SKM-1 (cell line): ENCODE results near the gene HOMER2.
A peak's percentile ranks its signal among the peaks of the same experiment; 100 is the strongest.
"Not testable (repeated sequence)": the region's sequence is repeated elsewhere in the genome, so short reads cannot be mapped to it uniquely, and the experiment has no call there.

ENCODE experiments used
- DNase-seq: peaks from one replicate; lab custom pipeline; 2025; ENCODE audit not compliant: unreplicated experiment; lab: John Stamatoyannopoulos, UW

HOMER2 gene

DNA sequence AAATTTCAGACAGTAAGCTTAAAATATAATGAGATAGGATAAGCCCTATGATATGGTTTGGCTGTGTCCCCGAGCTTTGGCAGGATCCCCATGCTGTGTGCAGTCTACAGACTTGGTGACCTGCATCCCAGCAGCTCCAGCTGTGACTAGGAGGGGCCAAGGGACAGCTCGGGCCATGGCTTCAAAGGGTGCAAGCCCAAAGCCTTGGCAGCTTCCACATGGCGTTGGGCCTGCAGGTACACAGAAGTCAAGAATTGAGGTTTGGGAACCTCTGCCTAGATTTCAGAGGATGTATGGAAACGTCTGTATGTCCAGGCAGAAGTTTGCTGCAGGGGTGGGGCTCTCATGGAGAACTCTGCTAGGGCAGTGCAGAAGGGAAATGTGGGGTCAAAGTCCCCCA, 86.9 kb downstream of the HOMER2 start:
- not testable (repeated sequence) for DNase-seq

- DNase-seq, result no peak
Observed at GRCh38 chr15:82864967-82865366, 87.6 kb downstream of the HOMER2 start.

- DNase-seq, result no peak
Observed at GRCh38 chr15:82862886-82863285, 89.6 kb downstream of the HOMER2 start.

DNA sequence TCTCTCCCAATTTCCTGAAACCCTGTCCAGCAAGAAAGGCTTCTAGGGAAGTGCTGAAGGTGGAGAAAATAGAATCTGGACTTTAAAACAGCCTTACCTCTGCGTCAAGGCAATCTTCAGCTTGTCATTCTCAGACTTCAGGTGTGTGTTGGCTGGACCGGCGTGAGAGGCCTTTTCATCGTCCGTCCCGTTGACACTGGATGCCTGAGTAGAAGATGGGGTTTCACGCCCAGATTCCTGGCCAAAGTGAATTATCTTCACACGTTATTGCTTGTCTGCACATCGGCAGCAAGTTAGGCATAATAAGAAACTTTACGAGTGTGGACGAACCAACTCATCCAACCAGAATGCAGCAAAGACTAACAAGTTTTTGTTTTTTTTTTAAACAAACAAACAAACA, 93.6 kb downstream of the HOMER2 start:
- DNase-seq, result no peak

DNA sequence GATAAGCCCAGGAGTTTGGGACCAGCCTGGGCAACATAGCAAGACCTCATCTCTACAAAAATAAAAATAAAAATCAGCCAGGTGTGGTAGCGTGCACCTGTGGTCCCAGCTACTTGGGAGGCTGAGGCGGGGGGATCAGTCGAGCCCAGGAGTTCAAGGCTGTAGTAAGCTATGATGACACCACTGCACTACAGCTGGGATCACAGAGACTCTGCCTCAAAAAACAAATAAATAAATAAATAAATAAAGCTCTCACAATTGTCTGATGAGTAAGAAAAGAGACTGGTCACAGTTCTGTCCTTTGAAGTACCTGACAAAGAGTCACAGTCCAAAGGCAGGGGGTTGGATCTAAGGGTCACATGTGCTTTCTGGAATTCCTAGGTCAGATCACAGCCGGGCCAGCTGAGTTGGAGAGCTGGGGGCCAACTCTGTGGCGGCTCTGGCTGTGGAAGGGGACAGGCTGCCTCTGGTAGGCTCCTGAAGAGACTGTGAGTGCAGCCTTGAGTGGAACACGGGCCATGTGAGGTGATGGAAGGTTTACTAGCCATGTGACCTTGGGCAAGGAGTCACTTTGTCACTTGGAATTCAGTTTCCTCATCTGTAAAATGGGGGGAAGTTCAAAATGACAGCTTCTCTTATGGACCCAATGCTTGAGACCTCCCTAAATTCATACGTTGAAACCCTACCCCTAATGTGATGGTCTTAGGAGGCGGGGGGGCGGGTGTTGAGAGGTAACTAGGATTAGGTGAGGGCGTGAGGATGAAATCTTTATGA, 95.9 kb downstream of the HOMER2 start:
- no peak for DNase-seq

DNA sequence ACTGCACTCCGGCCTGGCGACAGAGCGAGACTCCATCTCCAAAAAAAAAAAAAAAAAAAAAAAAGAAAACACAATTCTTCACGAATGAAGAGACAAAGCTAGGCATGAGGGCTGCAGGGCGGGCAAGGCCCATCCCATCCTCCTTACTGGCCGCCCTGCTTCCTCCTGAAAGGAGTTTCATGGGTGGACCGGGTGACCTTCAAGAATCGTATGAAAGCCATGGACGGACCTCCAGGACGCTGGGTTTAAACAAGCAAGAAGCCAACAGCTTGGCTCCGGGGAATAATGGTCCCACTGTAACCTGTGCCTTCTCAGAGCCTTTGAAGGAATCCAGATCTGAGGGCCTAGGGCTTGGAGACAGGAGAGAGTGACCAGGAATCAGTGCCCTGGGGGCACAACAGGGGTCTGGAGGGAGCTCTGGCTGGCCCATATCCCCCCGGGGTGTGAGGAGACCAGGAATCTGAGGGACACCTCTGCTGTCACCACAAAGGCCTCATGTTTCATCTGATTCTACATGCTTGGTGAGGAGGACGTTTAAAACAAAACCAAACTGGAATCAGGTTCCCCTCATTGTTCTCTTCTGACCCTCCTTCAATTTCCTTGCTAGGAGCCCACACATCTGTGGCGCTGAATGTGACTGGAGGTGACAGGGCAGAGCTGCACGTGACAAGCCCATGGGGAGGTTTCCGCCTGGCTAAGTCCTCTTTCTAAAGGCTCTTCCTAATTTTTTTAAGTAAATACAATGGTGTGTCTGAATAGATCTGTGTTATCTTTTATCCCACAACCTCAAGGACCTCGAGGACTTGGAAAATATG, 97.0 kb downstream of the HOMER2 start:
- no peak for DNase-seq

DNA sequence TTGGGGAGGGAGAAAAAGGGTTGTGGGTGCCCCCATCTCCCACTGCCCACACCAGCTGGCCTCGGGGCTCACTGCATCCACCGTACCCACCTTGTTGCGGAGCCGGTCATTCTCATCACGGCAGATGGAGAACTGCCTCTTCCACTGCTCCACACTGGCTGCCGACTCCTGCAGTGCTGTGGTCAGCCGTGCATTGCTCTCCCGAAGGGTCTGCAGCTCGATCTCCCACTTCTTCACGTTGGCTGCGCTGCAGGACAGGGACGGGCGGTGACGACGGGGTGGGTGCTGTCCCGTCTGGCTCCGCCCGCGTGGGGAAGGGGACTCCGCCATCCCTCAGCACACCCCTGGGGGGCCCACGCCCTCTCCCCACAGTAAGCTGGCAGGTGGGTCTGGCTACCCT, 98.0 kb downstream of the HOMER2 start:
- DNase-seq, result no peak

- DNase-seq, result no peak
Observed at GRCh38 chr15:82852941-82853561, 99.5 kb downstream of the HOMER2 start.

- no peak for DNase-seq
Observed at GRCh38 chr15:82851981-82852511, 100.5 kb downstream of the HOMER2 start.

GRCh38 chr15:82851306-82851850, 101.1 kb downstream of the HOMER2 start:
- DNase-seq, result no peak

- DNase-seq, result no peak
Observed at GRCh38 chr15:82850731-82851130, 101.8 kb downstream of the HOMER2 start.

DNA sequence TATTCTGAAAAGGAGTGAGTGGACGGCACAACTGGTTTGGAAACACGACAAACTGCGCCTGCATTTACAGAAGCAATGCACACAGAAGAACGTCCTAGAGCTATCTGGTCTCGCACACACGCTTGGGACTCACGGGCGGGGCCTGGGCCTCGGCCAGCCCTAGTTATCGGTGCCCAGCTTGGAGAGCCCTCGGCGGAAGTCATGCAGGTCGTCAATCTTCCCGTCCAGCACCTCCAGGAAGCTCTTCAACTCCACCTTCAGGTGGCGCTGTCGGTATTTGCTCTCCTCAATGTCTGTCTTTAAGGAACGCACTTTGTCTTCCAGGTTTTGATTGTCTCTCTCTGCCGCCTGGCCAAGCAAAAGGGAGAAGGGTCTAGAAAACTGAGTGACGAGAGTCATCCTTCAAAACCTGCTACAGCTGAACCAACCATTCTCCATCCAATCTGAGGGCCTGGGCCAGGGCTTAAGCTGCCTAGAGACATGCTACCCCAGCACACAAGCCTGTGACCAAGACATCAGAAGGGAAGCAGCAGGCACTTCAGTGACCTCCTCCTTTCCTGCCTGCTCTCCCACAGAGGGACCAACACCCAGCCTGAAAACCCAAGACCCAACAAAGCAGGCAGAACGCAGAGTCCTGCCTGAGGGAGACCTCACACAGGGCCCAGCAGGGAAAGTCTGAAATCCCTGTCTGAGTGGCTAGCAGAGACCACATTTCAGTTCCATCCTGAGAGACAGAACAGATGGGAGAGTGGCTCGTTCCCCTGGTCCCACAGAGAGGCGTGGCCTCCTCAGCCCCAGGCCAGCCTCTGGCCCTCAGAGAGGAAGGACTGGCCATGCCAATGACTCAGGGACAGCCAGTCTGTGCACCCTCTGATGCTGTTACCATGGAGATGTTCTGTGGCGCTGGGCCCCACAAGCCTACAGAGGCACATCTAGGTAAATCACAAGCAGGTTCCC, 102.7 kb downstream of the HOMER2 start:
- DNase-seq, result peak; percentile 66

DNA sequence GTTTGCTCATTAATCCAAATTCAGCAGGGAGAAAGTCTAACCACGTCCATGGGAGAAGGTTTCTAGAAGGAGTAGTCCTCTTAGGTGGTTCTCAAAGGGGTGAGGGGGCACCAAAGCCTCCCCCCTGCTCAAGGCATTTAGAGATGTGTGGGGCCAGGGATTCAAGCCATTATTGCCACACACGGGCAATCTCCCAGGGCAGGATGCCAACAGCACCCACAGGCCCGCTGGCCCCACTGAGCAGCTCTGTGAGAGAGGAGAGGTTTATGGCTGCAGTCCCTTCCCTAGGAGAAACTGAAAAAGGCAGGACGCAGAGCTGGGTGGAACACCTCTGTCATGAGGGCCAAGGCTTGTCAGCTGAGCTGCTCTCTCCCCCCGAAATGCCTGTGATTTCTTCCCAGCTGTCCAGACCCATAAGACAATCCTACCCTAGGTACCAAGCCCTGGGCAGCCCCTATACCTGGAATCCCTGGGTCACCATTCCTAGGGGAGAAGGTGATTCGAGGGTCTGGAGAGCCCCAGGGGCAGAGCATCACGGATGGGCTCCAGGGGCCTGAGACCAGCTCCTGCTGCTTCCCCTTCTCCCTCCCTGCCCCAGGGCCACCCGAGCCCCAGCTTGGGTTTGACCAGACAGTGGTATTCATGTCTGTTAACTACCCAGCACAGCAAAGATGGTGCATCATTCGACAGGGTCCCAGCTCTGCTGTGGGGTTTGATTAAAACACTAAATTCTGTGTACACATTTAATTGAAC, 104.1 kb downstream of the HOMER2 start:
- DNase-seq, result no peak

- no peak for DNase-seq
Observed at GRCh38 chr15:82847703-82848102, 104.8 kb downstream of the HOMER2 start.

DNA sequence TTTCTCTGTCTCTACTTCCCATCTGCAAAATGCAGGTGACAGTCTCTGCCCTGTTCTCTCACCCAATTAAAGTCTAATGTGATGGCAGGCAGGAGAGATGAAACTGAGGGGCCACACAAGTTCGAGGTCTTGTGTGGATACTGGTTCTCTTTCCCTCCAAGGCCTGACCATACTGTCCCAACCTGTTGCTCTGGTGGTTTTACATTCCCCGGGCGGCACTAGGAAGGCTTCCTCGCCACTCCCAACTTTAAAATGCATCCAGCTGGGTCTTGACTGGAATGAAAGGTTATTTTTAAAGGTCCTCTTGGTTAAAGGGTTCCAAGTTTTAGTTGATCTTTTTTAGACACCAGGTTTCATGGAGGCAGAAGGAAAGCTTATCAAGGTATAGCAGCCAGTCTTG, 105.9 kb downstream of the HOMER2 start:
- no peak for DNase-seq

DNA sequence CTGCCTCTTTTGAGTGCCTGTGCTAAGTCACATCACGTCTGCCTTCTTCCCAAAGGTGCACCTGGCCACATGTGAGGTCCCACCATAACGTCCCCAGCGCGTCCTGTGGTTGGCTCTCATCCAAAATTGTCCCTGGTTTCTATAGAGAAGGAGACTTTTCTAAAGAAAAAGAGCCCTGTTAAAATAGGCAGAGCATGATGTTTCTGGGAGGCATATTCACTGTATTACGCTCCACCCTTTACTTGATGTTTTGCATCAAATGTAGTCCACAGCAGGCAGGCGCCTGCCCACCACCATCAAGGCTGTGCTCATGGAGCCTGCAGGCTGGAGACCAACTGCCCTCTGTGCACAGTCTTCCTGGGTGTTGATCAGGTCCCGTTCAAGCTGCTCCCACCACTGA, 106.8 kb downstream of the HOMER2 start:
- DNase-seq, result no peak

- no peak for DNase-seq
Observed at GRCh38 chr15:82843566-82843965, 109.0 kb downstream of the HOMER2 start.

DNA sequence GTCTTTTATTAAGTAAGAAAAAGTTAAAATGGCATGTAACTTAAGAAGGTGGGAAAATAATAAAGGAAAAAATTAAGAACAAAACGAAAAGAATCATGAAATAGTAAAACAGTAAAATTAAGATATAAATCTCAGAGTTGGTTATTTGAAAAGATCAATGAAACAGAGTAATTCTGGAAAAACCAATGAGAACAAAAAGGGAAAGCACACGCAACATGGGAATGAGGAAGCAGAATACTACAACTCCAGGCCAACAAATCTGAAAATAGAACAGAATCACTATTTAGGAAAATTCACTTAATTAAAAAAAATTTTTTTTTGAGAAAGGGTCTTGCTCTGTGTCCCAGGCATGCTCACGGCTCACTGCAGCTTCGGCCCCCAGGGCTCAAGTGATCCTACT, 112.4 kb downstream of the HOMER2 start:
- DNase-seq, result no peak

- DNase-seq, result no peak
Observed at GRCh38 chr15:82839136-82839535, 113.4 kb downstream of the HOMER2 start.
